GM18868 (cell line): ENCODE measurements around the gene S100A6.

Source experiments
- ATAC-seq: cut with Tn5 transposase; IDR thresholded peaks from one replicate; pipeline ENCODE4 v1.9.1; 2021; ENCODE audit warnings: mild to moderate bottlenecking, moderate library complexity; ENCODE audit not compliant: unreplicated experiment

S100A6 gene

GRCh38 chr1:153546796-153547559 is 11.2 kb upstream of the S100A6 start:
- no peak for ATAC-seq

GRCh38 chr1:153546371-153546770 is 10.6 kb upstream of the S100A6 start:
- no peak for ATAC-seq

GRCh38 chr1:153545067-153546055 is 9.6 kb upstream of the S100A6 start, which contains the start of gene S100A4:
S100A4 (minus strand) TSS chr1:153545806; CDS start chr1:153544794, 1,012 bp downstream.
- ATAC-seq: peak; percentile 81

GRCh38 chr1:153544453-153545066 is 8.8 kb upstream of the S100A6 start:
- no peak for ATAC-seq

- ATAC-seq: no peak
Observed at GRCh38 chr1:153543736-153544135, 7.9 kb upstream of the S100A6 start.

GRCh38 chr1:153542956-153543711 is 7.3 kb upstream of the S100A6 start:
- no peak for ATAC-seq

- no peak for ATAC-seq
Observed at GRCh38 chr1:153541641-153542590, 6.1 kb upstream of the S100A6 start.

GRCh38 chr1:153540394-153541361 is 4.9 kb upstream of the S100A6 start, which contains the start of gene S100A5:
S100A5 (minus strand) TSS chr1:153540934; CDS start chr1:153540191, 743 bp downstream.
- ATAC-seq: no peak

- no peak for ATAC-seq
Observed at GRCh38 chr1:153539395-153540093, 3.8 kb upstream of the S100A6 start.

- ATAC-seq: no peak
Observed at GRCh38 chr1:153538315-153538821, 2.6 kb upstream of the S100A6 start.

- ATAC-seq: no peak
Observed at GRCh38 chr1:153537376-153537730, 1.6 kb upstream of the S100A6 start.

GRCh38 chr1:153536671-153537375 is 1.0 kb upstream of the S100A6 start:
- ATAC-seq: no peak

- ATAC-seq: peak; percentile 62
Observed at GRCh38 chr1:153536012-153536670, 350 bp upstream of the S100A6 start.

GRCh38 chr1:153534925-153535241 is 908 bp downstream of the S100A6 start:
- ATAC-seq: no peak

- no peak for ATAC-seq
Observed at GRCh38 chr1:153534226-153534924, 1.4 kb downstream of the S100A6 start.

- ATAC-seq: no peak
Observed at GRCh38 chr1:153533689-153534201, 2.0 kb downstream of the S100A6 start.
